SU-DHL-6 (cell line): Measurements from ENCODE around the gene SOBP.

Experiments used
- CTCF ChIP-seq: fragments of 200-600 bp; sonication (generic); IDR thresholded peaks from one replicate; pipeline ENCODE4 v1.5.1; 2017; ENCODE audit warnings: antibody characterized with exemption, mild to moderate bottlenecking, low read length, moderate library complexity; ENCODE audit not compliant: insufficient read depth, poor library complexity, severe bottlenecking
- EZH2phosphoT487 ChIP-seq: fragments of 200-600 bp; sonication (generic), shearing (Covaris generic); conservative IDR thresholded peaks from 2 replicates; pipeline ENCODE4 v1.6.1; 2018; ENCODE audit warnings: mild to moderate bottlenecking, antibody characterized with exemption, low read length, moderate library complexity, mixed read lengths

GRCh38 chr6:107510108-107510507 is 20.2 kb downstream of the SOBP start:
- no peak for TF ChIP-seq CTCF
- no peak for TF ChIP-seq EZH2phosphoT487
